Measurements from ENCODE around the gene PNPLA1.

The PNPLA1 gene

DNA sequence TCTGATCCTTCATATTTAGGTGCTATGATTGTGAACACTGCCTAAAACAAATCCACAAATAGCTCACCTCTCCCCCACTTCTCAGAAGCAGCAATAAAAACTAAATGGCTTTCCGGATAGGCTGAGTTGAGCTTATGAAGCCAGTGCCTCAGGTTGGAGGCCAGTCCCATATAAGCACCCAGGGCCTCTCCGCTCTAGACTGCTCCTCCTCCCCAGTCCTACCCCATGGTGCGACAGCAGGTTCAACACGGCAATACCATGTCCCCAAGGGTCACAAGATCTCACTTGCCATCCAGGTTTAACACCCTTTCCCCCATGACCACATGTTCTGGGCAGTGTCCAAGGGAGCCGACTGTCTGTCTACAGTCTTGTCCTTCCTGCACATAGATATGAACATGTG, 46.1 kb downstream of the PNPLA1 start:
- DNase-seq (ENCODE audit: low read depth), result no peak

DNA sequence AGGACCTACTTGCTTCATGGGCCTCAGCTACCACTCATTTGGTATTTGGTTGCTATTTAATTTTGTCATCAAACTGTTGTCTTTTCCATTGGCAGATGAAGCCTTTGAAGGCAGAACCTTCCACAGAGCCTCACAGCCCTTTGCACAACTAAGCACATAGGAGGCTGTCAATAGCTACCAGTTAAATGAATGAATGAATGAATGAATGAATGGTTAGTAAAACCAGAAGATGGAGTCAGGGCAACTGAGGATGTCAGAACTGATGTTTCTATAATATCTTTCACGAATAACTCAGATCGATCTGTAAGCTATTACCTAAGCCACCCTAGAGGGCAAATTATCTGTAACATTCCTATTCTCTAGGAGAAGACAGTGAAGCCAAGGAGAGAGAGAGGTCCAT, 47.8 kb downstream of the PNPLA1 start:
- DNase-seq (ENCODE audit: low read depth), result no peak

DNA sequence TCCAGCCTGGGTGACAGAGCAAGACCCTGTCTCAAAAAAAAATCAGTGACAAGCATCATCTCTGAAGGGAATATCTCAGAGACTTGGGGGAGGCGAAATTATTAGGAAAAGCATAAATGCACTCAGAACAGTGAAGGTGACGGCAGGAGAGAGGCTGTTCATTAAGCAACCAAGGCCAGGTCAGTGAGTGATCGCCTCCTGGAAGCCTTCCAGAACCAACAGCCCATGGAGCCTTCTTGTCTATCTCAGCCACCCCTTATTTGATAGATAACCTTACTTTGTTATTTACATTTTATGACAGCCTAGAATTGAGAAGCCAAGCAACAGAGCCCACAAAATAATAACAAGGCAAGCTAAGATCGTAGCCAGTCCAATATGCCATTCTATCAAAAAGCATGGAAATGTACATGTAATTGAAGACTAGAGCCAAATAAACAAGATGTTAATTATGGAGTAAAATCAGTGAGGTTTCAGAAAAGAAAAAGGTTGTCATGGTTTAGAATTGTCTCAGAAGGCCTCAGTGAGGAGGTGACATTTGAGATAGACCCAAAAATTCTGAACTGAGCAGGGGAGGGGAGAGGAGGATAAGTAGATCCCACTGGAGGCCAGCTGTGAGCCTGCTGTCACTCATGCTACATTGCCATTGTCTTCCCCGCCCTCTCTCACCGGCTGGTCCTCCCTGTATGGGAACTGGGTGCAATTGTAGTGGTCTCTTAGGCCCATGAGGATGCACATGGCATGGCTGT, 49.0 kb downstream of the PNPLA1 start:
- no peak for DNase-seq (ENCODE audit: low read depth)

DNA sequence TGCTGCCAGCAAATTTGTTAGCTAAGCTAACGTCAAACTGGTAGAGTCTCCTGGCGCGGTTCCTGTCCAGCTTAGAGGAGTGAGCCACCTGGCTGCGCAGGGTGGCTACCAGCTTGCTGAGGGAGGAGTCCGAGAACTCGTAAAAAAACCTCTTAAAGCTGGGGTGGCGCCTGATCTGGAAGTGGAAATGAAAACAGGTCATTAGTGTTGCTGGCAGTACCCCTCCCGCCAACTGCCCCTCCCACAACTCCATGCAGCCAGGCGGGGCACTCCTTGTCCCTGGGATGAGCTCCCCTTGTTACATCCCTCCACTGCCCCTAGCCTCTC, 49.5 kb downstream of the PNPLA1 start:
- no peak for DNase-seq (ENCODE audit: low read depth)

DNA sequence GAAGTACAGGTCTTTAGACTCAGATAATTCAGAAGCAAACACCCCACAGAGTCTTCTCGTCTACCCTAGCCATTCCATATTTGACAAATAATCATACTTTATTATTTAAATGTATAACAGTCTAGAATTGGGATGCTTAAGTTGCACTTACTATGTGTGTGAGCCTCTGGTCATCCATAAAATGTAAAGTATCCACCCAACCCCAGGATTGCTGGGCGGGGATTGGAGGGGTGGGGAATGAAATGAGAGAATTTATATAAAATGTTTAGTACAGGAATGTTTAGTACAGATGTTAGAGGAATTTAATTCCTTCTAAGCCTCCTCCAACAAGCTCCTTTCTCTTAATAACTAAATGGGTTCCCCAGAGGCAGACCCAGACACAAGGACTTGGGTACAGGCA, 50.0 kb downstream of the PNPLA1 start:
- DNase-seq (ENCODE audit: low read depth), result no peak

DNA sequence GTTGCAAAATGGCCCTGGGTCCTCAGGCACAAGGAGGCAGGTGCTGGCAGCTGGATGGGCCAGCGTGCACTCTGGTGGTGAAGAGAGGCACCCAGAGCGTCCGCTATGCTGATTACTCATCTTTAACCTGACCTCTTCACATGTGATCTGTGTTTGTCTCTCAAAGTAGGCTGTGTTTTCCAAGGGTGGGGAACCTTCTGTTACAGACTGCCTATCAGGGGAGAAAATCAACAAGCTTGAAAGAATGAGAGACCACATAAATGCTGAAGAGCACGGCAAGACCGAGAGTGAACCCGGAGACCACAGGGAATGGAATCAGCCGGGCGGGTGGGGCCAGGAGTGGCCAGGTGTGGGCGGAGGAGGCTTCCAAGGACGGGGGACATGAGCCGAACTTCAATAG, 50.6 kb downstream of the PNPLA1 start:
- DNase-seq (ENCODE audit: low read depth), result no peak

DNA sequence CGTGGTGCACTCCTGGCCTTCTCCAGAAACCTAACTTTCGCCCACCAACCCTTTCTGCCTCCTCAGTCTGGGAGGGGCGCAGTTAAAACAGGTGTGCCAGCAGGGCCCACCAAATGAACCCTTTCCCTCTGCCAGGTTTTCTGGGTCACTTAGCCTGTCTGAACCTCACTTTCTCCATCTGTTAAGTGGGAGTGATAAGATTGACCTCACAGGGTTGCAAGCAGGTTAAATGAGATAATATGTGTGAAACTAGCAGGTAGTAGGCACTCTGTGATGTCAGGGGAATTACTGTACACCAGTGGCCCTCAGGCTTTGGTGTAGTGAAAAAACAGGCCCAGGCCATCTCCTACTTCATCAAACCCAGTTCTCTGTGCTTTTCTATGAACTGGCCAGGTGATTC, 52.7 kb downstream of the PNPLA1 start:
- DNase-seq (ENCODE audit: low read depth), result no peak

DNA sequence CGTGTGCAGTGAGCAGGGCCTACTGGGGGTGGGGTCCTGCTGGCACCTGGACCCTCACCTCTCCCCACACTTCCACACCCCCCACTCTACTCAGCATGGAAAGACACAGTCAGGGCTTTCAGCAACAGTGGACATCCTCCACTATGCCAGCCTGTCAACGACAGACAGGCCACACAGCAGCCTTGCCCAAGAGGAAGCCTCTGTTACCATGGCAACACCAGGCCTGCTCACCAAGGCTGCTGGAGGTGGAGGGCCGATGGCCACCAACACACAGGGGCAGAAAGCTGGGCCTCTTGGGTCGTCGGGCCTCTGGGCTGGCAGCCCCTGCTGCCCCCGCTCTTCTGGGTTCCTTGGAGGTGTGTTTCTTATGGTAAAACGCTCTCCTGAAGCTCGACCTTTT, 53.2 kb downstream of the PNPLA1 start:
- no peak for DNase-seq (ENCODE audit: low read depth)

DNA sequence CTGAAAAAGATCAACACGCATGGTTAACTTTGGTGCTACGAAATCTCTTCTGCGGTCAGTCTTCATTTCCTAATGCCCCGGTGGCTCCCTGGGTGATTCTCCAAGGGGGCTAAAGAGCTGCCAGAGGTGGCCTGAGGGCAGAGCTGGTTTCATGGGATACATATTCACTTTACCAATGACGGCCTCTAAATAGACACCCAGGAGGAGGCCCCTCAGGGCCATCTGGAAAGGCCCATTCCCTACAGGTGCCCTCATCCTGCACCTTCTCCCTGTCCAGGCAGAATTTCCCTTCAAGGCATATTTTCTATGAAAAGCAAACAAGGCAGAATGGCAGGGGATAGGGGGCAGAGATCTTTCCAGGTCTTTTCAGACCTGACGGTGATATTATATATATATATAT, 54.3 kb downstream of the PNPLA1 start:
- no peak for DNase-seq (ENCODE audit: low read depth)

DNA sequence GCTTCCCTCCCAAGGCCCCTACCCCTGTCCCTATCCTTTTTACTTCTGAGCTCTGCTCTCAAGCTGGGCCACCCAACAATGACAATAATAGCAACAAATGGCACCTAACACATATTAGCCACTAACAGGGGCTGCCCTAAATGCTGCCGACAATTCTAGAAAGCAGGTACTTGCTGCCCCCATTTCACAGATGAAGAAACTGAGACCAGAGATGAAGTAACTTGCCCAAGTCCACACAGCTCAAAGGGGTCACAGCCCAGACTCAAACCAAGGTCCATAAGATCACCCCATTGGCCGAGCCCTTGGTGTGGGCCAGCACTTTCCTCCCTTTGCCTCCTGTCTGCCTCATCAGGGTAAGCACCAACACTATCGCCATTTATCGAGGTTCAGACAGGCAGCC, 54.9 kb downstream of the PNPLA1 start:
- no peak for DNase-seq (ENCODE audit: low read depth)

DNA sequence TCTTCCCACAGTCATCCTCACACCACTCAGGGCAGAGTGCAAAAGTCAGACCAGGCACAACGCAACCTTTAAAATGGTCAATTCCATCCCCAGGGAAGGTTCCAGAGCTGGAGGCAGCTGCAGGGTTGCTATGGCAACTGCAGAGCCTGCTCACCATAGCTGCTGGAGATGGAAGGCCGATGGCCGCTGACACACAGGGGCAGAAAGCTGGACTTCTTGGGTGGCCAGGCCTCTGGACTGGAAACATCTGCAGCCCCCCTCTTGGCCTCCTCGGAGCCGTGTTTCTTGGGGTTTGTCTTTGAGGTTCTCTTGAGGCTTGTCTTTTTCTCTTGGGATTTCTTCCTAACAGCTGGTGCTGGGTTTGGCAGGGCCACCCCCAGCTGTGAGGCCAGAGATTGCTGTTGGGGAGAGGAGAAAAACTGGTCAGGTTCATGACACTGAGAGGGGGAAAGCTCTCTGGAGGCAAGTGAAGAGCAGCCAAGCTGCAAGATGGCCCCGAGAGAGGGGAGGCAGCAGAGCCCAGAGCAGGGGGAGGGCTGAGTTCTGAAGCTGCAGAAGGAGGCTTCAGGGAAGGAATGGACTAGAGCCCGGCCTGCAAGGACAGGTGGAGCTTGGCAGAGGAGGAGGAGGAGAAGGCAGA, 56.6 kb downstream of the PNPLA1 start:
- no peak for DNase-seq (ENCODE audit: low read depth)

DNA sequence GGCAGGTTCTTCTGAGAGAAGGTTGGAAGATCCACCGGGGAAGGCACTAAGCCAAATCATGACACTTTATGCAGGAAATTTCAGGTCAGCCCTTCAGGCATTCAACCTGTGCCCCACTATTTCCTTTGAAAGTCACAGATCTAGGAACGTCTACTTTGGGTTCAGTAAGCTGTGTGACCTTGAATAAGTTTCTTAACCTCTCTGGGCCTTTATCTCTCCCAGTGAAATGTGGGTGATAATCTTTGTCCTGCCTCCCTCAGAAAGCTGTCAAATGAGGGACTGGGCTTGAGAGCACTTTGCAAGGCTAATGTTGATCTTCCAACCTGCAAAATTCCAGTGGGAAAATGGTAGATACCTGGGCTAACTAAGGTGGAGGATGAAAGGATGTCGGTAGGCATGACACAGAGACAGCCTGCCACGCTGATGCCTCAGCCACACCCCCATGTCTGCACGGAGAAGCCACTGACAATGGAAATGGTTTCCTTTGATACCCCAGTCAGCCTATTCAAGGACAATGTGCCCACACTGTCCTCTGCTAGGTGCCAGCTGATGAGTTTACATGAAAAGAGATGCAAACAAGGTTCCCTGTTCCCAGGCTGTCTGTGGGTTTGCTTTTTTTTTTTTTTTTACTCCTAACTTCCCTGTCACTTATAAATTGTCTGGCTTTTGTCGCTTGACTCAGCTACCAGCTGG, 57.5 kb downstream of the PNPLA1 start:
- DNase-seq (ENCODE audit: low read depth), result no peak

DNA sequence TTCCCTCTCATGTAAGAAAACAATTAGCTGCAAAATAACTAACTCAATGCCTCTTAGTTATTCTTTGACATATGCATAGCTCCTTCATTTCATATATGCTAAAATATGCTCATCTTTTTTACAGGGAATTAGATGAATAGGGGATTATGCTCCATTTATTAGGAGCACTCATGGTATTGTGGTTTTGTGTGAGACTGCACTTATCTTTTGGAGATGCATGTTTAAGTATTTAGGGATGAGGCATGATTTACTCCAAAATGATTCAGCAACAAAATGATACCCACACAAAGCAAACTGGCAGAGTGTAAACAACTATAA, 58.0 kb downstream of the PNPLA1 start:
- DNase-seq (ENCODE audit: low read depth), result no peak

DNA sequence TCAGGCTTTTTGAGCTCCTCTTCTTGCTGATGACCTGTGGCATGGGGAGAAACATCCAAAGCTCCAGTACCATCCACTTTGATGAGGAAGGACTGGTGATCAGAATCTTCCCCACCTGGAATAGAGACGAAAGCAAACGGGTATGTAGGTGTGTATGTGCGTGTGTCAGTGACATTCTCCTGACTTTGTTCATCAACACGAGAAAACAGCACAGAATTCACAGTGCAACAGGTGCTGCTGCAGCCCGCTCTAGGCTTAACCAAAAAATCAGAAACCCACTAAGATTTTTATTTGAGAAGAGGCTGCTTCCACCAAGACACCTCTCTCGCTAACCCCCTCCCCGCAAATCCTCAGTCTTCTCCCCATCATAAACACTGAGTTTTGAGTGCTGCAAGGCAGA, 58.7 kb downstream of the PNPLA1 start:
- DNase-seq (ENCODE audit: low read depth), result no peak

DNA sequence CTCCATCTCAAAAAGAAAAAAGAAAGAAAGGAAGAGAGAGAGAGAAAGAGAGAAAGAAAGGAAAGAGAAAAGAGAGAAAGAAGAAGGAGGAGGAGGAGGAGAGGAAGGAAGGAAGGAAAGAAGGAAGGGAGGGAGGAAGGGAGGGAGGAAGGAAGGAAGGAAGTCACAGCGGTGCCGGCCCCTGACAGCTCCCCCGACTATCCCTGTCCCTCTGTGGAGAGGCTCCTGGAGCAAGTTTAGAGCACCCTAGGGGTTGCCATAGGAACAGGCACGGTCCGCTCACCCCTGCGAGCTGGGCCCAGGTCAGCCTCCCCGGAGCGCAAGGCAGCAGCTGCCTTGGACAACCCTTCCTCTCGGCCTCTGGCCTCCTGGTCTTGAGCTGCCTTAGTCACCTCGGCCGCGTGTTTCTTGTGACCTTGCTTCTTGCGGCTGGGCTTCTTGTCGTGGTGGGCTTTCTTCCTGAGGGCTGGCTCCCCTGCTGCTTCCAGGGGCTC, 60.0 kb downstream of the PNPLA1 start:
- no peak for DNase-seq (ENCODE audit: low read depth)

DNA sequence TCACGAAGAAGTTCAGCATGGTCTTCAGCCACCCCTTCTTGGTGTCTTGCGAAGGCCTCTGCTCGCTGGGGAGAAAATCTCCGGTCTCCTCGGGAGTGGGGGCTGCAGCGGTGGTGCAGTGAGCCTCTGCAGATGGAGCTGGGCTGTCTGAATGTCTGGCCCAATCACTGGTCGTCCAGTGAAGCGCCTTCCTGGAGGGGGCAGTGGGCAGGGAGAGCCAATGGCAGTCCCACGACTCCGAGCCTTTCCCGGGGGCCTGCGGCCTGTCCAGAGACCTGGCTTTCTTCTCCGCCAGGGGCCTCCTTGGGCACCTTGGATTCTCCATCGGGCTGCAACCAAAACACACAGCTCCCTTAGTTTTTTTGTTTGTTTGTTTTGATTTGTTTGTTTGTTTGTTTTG, 60.5 kb downstream of the PNPLA1 start:
- DNase-seq (ENCODE audit: low read depth), result no peak

DNA sequence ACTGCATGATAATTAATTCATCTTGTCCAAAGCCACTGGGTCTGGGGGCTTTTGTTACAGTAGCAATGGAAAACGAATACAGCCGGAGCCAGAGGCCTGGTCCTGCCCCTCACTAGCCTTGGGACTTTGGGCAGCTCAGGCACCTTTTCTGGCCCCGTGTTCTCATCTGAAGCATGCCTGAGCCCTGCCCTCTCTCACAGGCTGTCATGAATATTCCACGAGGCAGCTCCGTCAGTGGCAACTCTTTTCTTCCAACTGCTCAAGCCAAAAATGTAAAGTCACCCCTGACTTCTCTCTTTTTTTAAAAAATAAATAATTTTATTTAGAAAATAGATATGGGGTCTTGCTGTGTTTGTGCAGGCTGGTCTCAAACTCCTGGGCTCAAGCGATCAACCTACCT, 61.5 kb downstream of the PNPLA1 start:
- no peak for DNase-seq (ENCODE audit: low read depth)

DNA sequence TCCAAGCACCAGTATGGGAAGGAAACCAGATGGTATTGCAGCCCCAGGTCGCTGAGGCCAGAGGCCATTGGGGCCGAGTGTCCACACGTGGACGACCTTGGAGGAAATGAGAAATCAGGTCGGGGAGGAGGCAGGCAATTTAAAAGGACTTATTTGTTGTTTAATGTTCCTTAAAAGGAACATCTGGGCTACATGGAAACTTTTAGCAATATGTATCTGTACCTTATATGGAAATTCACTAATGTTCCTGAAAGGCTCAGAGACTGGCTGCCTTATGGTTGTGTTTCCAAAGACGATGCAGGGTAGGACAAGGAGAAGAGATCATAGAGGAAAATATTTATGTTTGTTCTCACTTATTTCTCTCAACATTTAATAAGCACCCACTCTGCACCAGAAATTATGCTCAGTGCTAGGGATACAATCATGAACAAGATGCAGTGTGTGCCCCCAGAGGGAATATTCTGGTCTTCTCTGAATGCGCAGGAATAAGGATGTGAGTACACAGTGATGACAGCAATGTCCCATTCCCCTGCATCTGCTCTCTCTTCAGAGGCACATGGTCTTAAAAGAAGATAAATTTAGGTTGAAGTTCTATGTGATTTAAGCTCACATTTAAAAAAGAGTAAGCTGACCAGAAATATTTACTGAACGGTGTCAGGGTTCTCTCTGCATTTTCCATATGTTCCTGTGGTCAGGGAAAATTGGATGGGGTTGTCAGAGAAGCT, 63.5 kb downstream of the PNPLA1 start:
- DNase-seq (ENCODE audit: low read depth), result no peak

DNA sequence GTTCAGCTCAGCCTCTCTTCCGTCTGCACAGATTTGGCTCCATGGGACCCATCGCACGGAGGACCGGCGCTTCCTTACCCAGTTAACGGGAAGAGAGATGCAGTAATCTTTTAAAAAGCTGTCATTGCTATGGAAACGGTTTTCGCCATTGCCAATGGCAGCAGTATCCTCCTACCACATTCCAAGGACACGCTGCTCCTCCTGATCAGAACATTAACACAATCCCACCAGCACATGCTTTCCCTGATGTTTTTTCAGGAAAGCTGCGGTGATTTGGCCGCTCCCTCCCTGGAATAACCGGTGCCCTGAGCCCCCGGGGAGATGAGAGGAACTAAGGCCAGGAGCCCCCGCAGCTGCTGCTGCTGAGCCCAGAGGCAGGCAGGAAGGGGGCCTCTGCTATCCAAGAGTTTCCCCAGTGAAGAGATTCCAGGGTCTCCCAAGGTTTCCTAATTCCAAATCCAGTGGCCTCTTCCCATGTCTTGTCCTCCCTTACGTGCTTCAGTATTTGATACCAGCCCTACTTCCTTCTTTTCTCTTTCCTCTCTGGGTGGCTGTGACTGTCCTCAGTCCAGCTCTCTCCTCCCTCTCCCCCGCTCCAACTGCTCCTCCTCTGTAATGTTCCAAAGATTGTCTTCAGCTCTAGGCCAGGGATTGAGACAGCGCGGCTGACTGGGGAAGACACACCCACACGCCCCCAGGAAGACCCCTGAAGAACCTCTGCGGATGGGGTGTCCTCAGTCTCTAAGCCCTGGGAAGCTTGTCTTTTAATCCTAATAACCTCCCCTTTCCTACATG, 64.3 kb downstream of the PNPLA1 start:
- no peak for DNase-seq (ENCODE audit: low read depth)

DNA sequence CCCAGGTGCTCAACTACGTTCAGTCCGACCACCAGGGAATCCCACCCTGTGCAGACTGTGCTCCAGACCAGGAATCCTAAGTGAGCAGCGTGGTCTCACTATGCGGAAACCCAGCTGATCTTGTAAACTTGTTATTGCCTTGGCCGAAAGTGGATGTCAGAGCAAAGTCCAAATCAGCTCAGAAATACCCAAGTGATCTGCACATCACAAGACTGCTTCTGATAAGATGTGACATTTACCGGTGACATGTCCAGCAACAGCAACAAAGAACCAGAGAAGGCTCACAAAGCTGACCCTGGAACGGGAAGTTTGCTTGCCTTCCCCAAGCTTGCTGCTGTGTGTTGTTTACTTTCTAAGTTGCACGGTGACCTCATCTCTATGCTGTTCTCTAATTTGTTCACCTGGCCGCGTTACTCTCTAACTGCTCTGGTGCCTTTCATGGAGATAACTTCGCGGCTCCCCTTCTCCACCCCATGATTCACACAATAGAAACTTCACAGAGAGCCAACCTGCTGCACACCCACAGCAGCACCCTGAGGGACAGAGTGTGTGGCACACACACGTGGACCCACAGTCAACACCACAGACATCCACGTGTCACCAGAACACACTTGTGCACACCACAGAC, 65.1 kb downstream of the PNPLA1 start:
- DNase-seq (ENCODE audit: low read depth), result no peak

DNA sequence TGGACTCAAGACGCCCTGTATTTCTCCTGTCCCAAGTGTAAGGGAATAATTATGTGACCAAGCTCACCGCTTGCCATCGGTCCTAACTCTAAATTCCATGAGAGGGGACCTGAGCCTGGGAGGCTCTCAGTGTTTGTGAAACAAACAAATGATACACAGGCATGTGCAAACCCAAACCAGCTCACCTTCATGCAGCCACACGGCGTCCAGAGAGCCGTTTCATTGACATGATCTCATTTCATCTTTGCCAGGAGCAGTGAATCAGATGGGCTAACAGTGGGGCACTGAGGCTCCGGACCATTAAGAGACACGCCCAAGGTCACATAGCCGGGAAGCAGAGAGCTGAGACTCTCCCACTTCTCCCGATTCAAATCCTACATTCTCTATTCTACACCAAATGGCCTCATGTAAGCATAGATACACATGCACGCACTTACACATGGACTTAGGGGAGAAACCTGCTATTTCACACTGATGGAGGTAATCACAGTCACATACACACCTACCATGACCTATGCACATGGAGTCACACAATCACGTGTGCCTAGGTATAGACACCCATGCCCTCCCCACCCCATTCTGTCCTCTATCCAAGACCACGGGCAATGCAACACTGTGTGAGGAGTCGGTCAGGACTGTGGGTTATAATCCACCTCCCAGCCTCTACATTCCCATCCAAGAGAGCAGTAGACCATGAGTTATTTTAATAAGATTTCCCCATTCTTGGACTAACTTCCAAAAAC, 65.8 kb downstream of the PNPLA1 start:
- no peak for DNase-seq (ENCODE audit: low read depth)
